Activated CD8-positive, alpha-beta memory T cell treated with anti-CD3 and anti-CD28 coated beads for 48 hours (primary cell): ENCODE results near the gene TUBAL3.
"Not testable (repeated sequence)": the region's sequence is repeated elsewhere in the genome, so short reads cannot be mapped to it uniquely, and the experiment has no call there.

Source experiments
- DNase-seq, 3 experiments: peaks; one replicate each; pipeline ENCODE4 v3.0.0-alpha.2; 2020; ENCODE audit warnings: low read depth in 2 of 3, low spot score in 2 of 3

The TUBAL3 gene

GRCh38 chr10:5381187-5381586, 23.4 kb downstream of the TUBAL3 start:
- DNase-seq, result no peak

- DNase-seq, result not testable (repeated sequence)
Observed at GRCh38 chr10:5380395-5380794, 24.2 kb downstream of the TUBAL3 start.

GRCh38 chr10:5379202-5379601, 25.4 kb downstream of the TUBAL3 start:
- DNase-seq, result not testable (repeated sequence)

GRCh38 chr10:5376450-5376849, 28.2 kb downstream of the TUBAL3 start:
- no peak for DNase-seq

- no peak for DNase-seq
Observed at GRCh38 chr10:5373891-5374611, 30.6 kb downstream of the TUBAL3 start.

GRCh38 chr10:5373307-5373706, 31.3 kb downstream of the TUBAL3 start:
- DNase-seq, result no peak

- DNase-seq, result no peak
Observed at GRCh38 chr10:5370493-5371352, 33.9 kb downstream of the TUBAL3 start.

- no peak for DNase-seq
Observed at GRCh38 chr10:5369362-5370158, 35.1 kb downstream of the TUBAL3 start.

GRCh38 chr10:5365928-5366327, 38.7 kb downstream of the TUBAL3 start:
- DNase-seq, result no peak

- DNase-seq, result no peak
Observed at GRCh38 chr10:5364890-5365338, 39.7 kb downstream of the TUBAL3 start, which contains the start of gene UCN3. Gene UCN3, plus strand, starts transcription at chr10:5364966. Its CDS starts 8,755 bp downstream, at chr10:5373721.

GRCh38 chr10:5364374-5364773, 40.3 kb downstream of the TUBAL3 start:
- no peak for DNase-seq

GRCh38 chr10:5362873-5363272, 41.8 kb downstream of the TUBAL3 start:
- DNase-seq, result no peak

- no peak for DNase-seq
Observed at GRCh38 chr10:5361966-5362365, 42.7 kb downstream of the TUBAL3 start.

GRCh38 chr10:5360318-5360915, 44.2 kb downstream of the TUBAL3 start:
- DNase-seq, result no peak

GRCh38 chr10:5356302-5356763, 48.3 kb downstream of the TUBAL3 start:
- DNase-seq, result no peak

- no peak for DNase-seq
Observed at GRCh38 chr10:5355594-5356301, 48.9 kb downstream of the TUBAL3 start.

- DNase-seq, result no peak
Observed at GRCh38 chr10:5354068-5354467, 50.6 kb downstream of the TUBAL3 start.

GRCh38 chr10:5349362-5349761, 55.3 kb downstream of the TUBAL3 start:
- no peak for DNase-seq

GRCh38 chr10:5346881-5347280, 57.7 kb downstream of the TUBAL3 start:
- no peak for DNase-seq

GRCh38 chr10:5344746-5345145, 59.9 kb downstream of the TUBAL3 start:
- no peak for DNase-seq
